Lung (tissue), 12 donors: ENCODE measurements around the gene MCCC1. TPM values are rescaled to one million over a fixed set of nuclear protein-coding genes. Genes with fewer than 3 reads are reported as not detected.
"Not testable (repeated sequence)": the region's sequence is repeated elsewhere in the genome, so short reads cannot be mapped to it uniquely, and the experiment has no call there.

Experiments used
- ATAC-seq: fragments of 200-7000 bp; cut with Tn5 transposase; one replicate; pipeline ENCODE4 v1.9.1; 2020; ENCODE audit warnings: moderate number of reproducible peaks; ENCODE audit not compliant: insufficient read depth, low FRiP score
- DNase-seq, 3 donors: peaks; one replicate each; pipeline ENCODE4 v3.0.0-alpha.2; 2013 to 2017
- H3K27ac ChIP-seq, 2 donors: one replicate each; pipeline ENCODE4 v1.5.1; 2013; ENCODE audit warnings: mild to moderate bottlenecking in 2 of 2, moderate library complexity in 2 of 2, control low read depth in 1 of 2, inconsistent platforms in 1 of 2, low read depth in 1 of 2, low read length in 1 of 2
- H3K27me3 ChIP-seq, 3 donors: one replicate each; pipeline ENCODE4 v1.5.1; 2013; ENCODE audit warnings: low read length in 2 of 3; ENCODE audit not compliant: control insufficient read depth in 3 of 3, insufficient read depth in 3 of 3
- H3K36me3 ChIP-seq, 4 donors: one replicate each; pipeline ENCODE4 v1.5.1; 2013; ENCODE audit warnings: low read length in 4 of 4, mild to moderate bottlenecking in 1 of 4, moderate library complexity in 1 of 4; ENCODE audit not compliant: control insufficient read depth in 4 of 4, insufficient read depth in 4 of 4
- H3K4me1 ChIP-seq, 5 donors: one replicate each; pipeline ENCODE4 v1.5.1; 2013; ENCODE audit warnings: low read length in 5 of 5, mild to moderate bottlenecking in 2 of 5, moderate library complexity in 1 of 5; ENCODE audit not compliant: control insufficient read depth in 5 of 5, insufficient read depth in 5 of 5
- H3K4me3 ChIP-seq: one replicate; pipeline ENCODE4 v1.5.1; 2013; ENCODE audit warnings: mild to moderate bottlenecking, control low read depth, moderate library complexity
- H3K9ac ChIP-seq, 2 donors: one replicate each; pipeline ENCODE4 v1.5.1; 2013; ENCODE audit warnings: low read length in 2 of 2, control low read depth in 1 of 2; ENCODE audit not compliant: insufficient read depth in 1 of 2
- H3K9me3 ChIP-seq, 4 donors: one replicate each; pipeline ENCODE4 v1.5.1; 2013; ENCODE audit warnings: low read length in 3 of 4, mild to moderate bottlenecking in 1 of 4, moderate library complexity in 1 of 4; ENCODE audit not compliant: control insufficient read depth in 4 of 4, insufficient read depth in 3 of 4
- CTCF ChIP-seq: IDR thresholded peaks from 2 replicates; pipeline ENCODE4 v1.5.1; 2012; ENCODE audit warnings: mild to moderate bottlenecking; ENCODE audit errors: control extremely low read depth, extremely low read depth
- WGBS, 2 donors: extraction: QIAGEN DNeasy Blood & Tissue Kit; methylation state at CpG; one replicate each; pipeline ENCODE4 v1.1.7; 2013; 5-methylcytosine and 5-hydroxymethylcytosine counted together
- polyA plus RNA-seq, 2 donors: library from polyadenylated mRNA; stranded (reverse); fragments of 200-250 nt; gene quantifications; one replicate each; pipeline ENCODE4 v1.2.1, GENCODE V29; 2013
- total RNA-seq, 2 donors: library from RNA; depleted of rRNA in 1 of 2; stranded (reverse); fragments of >200 nt in 1 of 2; gene quantifications; one replicate each; pipeline ENCODE4 v1.2.1, GENCODE V29; 2014 to 2021
- donor health status: control.
- donor health status: control.
- donor health status: Bipolar disorder and iron deficiency.
- donor health status: healthy.
- donor health status: DM: yes; HTN: yes; CAD: no.

Gene MCCC1
- total and polyA plus RNA-seq, 4 donors, result 21.7 to 126 (median 63.7) TPM

- Histone ChIP-seq H3K9ac (no peak overlapping the region), H3K4me3 (no peak overlapping the region), H3K27ac (no peak overlapping the region), H3K4me1 (peaks cover 0 to 7% (median 0%) of the 10 kb centered on the region in 5 donors), H3K27me3 (peaks cover 0 to 17% (median 12%) of the 10 kb centered on the region in 3 donors), H3K9me3 (peaks cover 0 to 4% (median 0%) of the 10 kb centered on the region in 4 donors), H3K36me3 (no peaks in the 10 kb centered on the region)
- no peak for TF ChIP-seq CTCF
- no peak for ATAC-seq
- no peak for DNase-seq
- 82 to 88% methylated on average over 4 of the region's 4 CpGs for WGBS, 2 donors
Observed at GRCh38 chr3:183117056-183117455, 17.8 kb upstream of the MCCC1 start.

DNA sequence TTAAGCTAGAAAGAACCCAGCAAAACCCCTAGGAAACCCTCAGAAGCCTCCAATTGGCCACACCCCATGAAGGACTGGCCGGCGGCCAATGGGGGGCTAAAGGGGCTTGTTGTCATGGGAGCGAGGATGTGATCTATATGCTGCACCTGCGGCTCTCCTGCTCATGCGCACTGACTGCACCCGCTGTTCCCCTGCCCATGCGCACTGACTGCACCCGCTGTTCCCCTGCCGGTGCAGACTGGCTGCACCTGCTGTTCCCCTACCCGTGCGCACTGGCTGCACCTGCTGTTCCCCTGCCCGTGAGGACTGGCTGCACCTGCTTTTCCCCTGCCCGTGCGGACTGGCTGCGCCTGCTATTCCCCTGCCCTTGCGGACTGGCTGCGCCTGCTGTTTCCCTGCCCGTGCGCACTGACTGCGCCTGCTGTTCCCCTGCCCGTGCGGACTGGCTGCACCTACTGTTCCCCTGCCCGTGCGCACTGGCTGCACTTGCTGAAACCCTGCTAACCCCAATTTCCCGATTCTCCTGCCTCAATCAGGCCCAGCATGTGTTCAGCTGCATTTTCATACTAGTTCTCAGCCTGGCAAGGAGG lies 16.8 kb upstream of the MCCC1 start:
- H3K4me3 ChIP-seq, result no peak overlapping the region
- no peak overlapping the region for H3K9ac ChIP-seq

DNA sequence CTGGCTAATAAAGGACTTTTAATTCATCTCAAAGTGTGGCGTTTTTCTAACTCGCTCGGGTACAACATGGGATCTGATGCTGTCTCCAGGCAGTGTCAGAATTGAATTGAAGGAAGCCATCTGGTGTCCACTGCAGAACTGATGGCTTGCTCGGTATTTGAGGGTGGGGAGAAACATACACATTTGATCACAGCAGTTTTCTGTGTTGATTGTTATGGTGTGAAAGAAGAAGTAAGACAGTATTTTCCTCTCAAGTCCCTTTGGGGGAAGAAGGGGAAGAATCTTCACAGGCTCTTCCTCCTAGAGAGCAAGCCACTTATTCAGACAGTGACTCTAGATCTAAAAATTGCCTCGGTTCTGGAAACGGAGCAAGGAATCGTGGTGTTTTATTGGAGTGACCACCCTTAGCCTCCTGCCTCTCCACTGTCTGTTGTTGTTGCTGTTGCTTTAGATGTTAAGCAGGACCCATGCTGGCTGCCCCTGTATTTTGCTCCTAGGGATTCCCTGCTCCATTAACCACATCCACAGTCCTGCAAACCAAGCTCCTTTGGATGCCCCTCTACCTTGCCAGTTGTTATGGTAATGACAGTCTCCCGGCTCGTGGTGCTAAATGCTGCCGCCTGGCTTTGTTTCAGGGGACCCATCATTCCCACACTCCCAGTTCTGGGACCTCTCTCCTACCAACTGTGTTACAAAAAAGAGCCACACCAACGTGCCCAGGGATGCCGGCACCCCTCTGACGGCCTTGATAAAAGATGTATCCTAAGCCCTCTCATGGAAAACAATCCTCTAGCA lies 15.3 kb upstream of the MCCC1 start:
- H3K4me1 ChIP-seq, result peaks cover 0 to 7% (median 0%) of the 10 kb centered on the region in 5 donors
- no peak overlapping the region for H3K4me3 ChIP-seq
- ATAC-seq (no peak), DNase-seq (peak in 2 of 3 donors; percentile 34 to 39)
- H3K27ac ChIP-seq, result no peak overlapping the region
- peaks cover 0 to 17% (median 12%) of the 10 kb centered on the region in 3 donors for H3K27me3 ChIP-seq
- no peak for TF ChIP-seq CTCF
- H3K9me3 ChIP-seq, result peaks cover 0 to 4% (median 1%) of the 10 kb centered on the region in 4 donors
- H3K36me3 ChIP-seq, result no peaks in the 10 kb centered on the region
- 53 to 59% methylated on average over 13 of the region's 13 CpGs for WGBS, 2 donors
- no peak overlapping the region for H3K9ac ChIP-seq

More for the DNA sequence above, 16.8 kb upstream of the MCCC1 start:
- Histone ChIP-seq H3K36me3 (no peaks in the 10 kb centered on the region), H3K9me3 (peaks cover 0 to 4% (median 0%) of the 10 kb centered on the region in 4 donors), H3K27ac (no peak overlapping the region), H3K4me1 (peaks cover 0 to 7% (median 0%) of the 10 kb centered on the region in 5 donors), H3K27me3 (peaks cover 0 to 17% (median 12%) of the 10 kb centered on the region in 3 donors)
- 1 to 4% methylated on average over 23 to 25 of the region's 25 CpGs for WGBS, 2 donors
- DNase-seq (peak; percentile 57 to 76 (median 64)), ATAC-seq (peak; percentile 10)
- no peak for TF ChIP-seq CTCF

- H3K27me3 ChIP-seq, DNase-seq, ATAC-seq, H3K9ac ChIP-seq, H3K27ac ChIP-seq, H3K9me3 ChIP-seq, H3K4me3 ChIP-seq, H3K36me3 ChIP-seq, H3K4me1 ChIP-seq: not testable (repeated sequence)
- 83 to 89% methylated on average over 1 of the region's 1 CpG for WGBS, 2 donors
Observed at GRCh38 chr3:183109847-183110246, 10.6 kb upstream of the MCCC1 start.
